Panc1 (cell line): ENCODE data around the gene AFF3. TPM values are rescaled to one million over a fixed set of nuclear protein-coding genes. Genes with fewer than 3 reads are reported as not detected.

ENCODE experiments used
- ATAC-seq: fragments of 200-7000 bp; cut with Tn5 transposase; 2 replicates; pipeline ENCODE4 v1.9.1; 2020; ENCODE audit warnings: mild to moderate bottlenecking, moderate library complexity
- BruUV-seq: library from RNA; stranded (reverse); fragments of 400-500 nt; replicated peaks from 2 replicates; lab custom pipeline; 2021; lab: Mats Ljungman, UMichigan
- CTCF ChIA-PET: fragments of 300-600 bp; sonication (Branson Sonifier 250); formaldehyde crosslinking; loops from one replicate; lab custom pipeline; 2022; ENCODE audit warnings: antibody characterized with exemption; lab: Charles Lee
- POLR2A ChIA-PET: fragments of 300-600 bp; sonication (Branson Sonifier 250); formaldehyde crosslinking; loops from one replicate; lab custom pipeline; 2022; ENCODE audit warnings: antibody characterized with exemption; lab: Charles Lee
- DNase-seq: peaks from one replicate; pipeline ENCODE4 v3.0.0-alpha.2; 2010; ENCODE audit warnings: low read depth, low spot score
- H3K27ac ChIP-seq: 2 replicates; pipeline ENCODE4 v1.5.1; 2011; ENCODE audit warnings: mild to moderate bottlenecking, low read length, inconsistent platforms
- H3K27me3 ChIP-seq: fragments of 200-500 bp; sonication (Bioruptor generic); 2 replicates; pipeline ENCODE4 v1.6.0; 2014; ENCODE audit warnings: low read length, inconsistent platforms; ENCODE audit not compliant: control insufficient read depth, insufficient read depth
- H3K36me3 ChIP-seq: fragments of 200-500 bp; sonication (Bioruptor generic); 2 replicates; pipeline ENCODE4 v1.5.1; 2014; ENCODE audit warnings: inconsistent platforms, mild to moderate bottlenecking, low read length, moderate library complexity; ENCODE audit not compliant: control insufficient read depth, insufficient read depth
- H3K4me1 ChIP-seq: 2 replicates; pipeline ENCODE4 v1.5.1; 2011; ENCODE audit warnings: inconsistent platforms, mild to moderate bottlenecking, low read length, moderate library complexity; ENCODE audit not compliant: control insufficient read depth, insufficient read depth
- H3K4me3 ChIP-seq, 2 experiments: 2 replicates each; pipeline ENCODE4 v1.5.1; 2011 to 2012; ENCODE audit warnings: low read depth in 2 of 2, low read length in 2 of 2, mild to moderate bottlenecking in 2 of 2, inconsistent platforms in 1 of 2, moderate library complexity in 1 of 2
- H3K9me3 ChIP-seq: fragments of 200-500 bp; sonication (Bioruptor generic); 2 replicates; pipeline ENCODE4 v1.5.1; 2014; ENCODE audit warnings: low read depth, mild to moderate bottlenecking, inconsistent platforms, low read length, moderate library complexity; ENCODE audit not compliant: control insufficient read depth, insufficient read depth
- CTCF ChIP-seq: fragments of 450-650 bp; IDR thresholded peaks from 2 replicates; pipeline ENCODE4 v1.5.1; 2017; ENCODE audit warnings: mild to moderate bottlenecking
- POLR2AphosphoS5 ChIP-seq: IDR thresholded peaks from 2 replicates; pipeline ENCODE4 v1.6.1; 2012; ENCODE audit warnings: mild to moderate bottlenecking, low read depth, low read length, moderate library complexity
- REST ChIP-seq, 2 experiments: IDR thresholded peaks; 2 replicates each; pipeline ENCODE4 v1.6.1; 2011 to 2012; ENCODE audit warnings: low read depth in 2 of 2, control low read depth in 1 of 2, low read length in 1 of 2, mild to moderate bottlenecking in 1 of 2, moderate library complexity in 1 of 2; ENCODE audit not compliant: insufficient read depth in 1 of 2
- SIN3A ChIP-seq: IDR thresholded peaks from 2 replicates; pipeline ENCODE4 v1.6.1; 2012; ENCODE audit warnings: low read depth, mild to moderate bottlenecking, low read length, moderate library complexity, borderline replicate concordance; ENCODE audit not compliant: insufficient read depth
- TCF7L2 ChIP-seq: IDR thresholded peaks from 2 replicates; pipeline ENCODE4 v1.6.1; 2011; ENCODE audit warnings: mild to moderate bottlenecking, low read depth, low read length, inconsistent platforms
- in situ Hi-C: cut with HindIII; loops from 2 replicates; pipeline ENCODE4 v1.10.0; 2016; ENCODE audit warnings: low sequenced_read_pairs, low pct_unique_long_range_greater_than_20kb
- intact Hi-C: fragments of 100-400 bp; cut with micrococcal nuclease; formaldehyde crosslinking; loops from one replicate; pipeline ENCODE4 v1.10.0; 2022; ENCODE audit not compliant: unreplicated experiment
- total RNA-seq: library from RNA; stranded (reverse); gene quantifications from one replicate; pipeline ENCODE4 v1.2.1, GENCODE V29; 2021; ENCODE audit not compliant: unreplicated experiment

Gene AFF3
- total RNA-seq, 1 experiment from 2014 or later: 2.2 TPM

- in situ Hi-C loops: no loop called here
- Histone ChIP-seq H3K27ac (no peak overlapping the region), H3K27me3 (peaks cover 6% of the 10 kb centered on the region), H3K36me3 (no peaks in the 10 kb centered on the region; the same call in 1 of the 2 replicates), H3K4me3 (no peak overlapping the region), H3K4me1 (no peaks in the 10 kb centered on the region), H3K9me3 (no peaks in the 10 kb centered on the region)
- no TSS peak for BruUV-seq
- ATAC-seq (no peak), DNase-seq (no peak)
- ChIA-PET POLR2A (no interaction called here), CTCF (no interaction called here)
- intact Hi-C loops: no loop called here
- TF ChIP-seq SIN3A: no peak
- TF ChIP-seq POLR2AphosphoS5: no peak
- TF ChIP-seq CTCF: no peak
- no peak for TF ChIP-seq TCF7L2
- TF ChIP-seq REST (IDR thresholded peaks at IDR 0.05; ENCODE audit: insufficient read depth in 1 of 2, low read depth in 2 of 2, low read length in 1 of 2): no peak
Measured at GRCh38 chr2:100041385-100041784, 101.0 kb downstream of the AFF3 start.

GRCh38 chr2:100040906-100041305, 101.5 kb downstream of the AFF3 start:
- CTCF ChIA-PET: no interaction called here
- no peak overlapping the region for H3K27ac ChIP-seq
- POLR2A ChIA-PET: no interaction called here
- TF ChIP-seq TCF7L2 (no peak), SIN3A (no peak), CTCF (no peak), REST (IDR thresholded peaks at IDR 0.05; ENCODE audit: insufficient read depth in 1 of 2, low read depth in 2 of 2, low read length in 1 of 2) (no peak), POLR2AphosphoS5 (no peak)
- DNase-seq (no peak), ATAC-seq (no peak)
- in situ Hi-C loops: no loop called here
- H3K27me3 ChIP-seq: peaks cover 3% of the 10 kb centered on the region
- no peak overlapping the region for H3K4me3 ChIP-seq
- H3K9me3 ChIP-seq: no peaks in the 10 kb centered on the region
- H3K4me1 ChIP-seq: no peaks in the 10 kb centered on the region
- intact Hi-C loops: no loop called here
- H3K36me3 ChIP-seq: no peaks in the 10 kb centered on the region; the same call in 1 of the 2 replicates
- BruUV-seq: no TSS peak
